ENCODE measurements around the gene NUPR1.
"Not testable (repeated sequence)": the region's sequence is repeated elsewhere in the genome, so short reads cannot be mapped to it uniquely, and the experiment has no call there.

The NUPR1 gene, protein sequence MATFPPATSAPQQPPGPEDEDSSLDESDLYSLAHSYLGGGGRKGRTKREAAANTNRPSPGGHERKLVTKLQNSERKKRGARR

GRCh38 chr16:28538733-28539596 is at the start of gene NUPR1:
Gene NUPR1, minus strand, starts transcription at chr16:28538974. Its CDS starts 67 bp downstream, at chr16:28538907.
- DNase-seq: no peak

DNA sequence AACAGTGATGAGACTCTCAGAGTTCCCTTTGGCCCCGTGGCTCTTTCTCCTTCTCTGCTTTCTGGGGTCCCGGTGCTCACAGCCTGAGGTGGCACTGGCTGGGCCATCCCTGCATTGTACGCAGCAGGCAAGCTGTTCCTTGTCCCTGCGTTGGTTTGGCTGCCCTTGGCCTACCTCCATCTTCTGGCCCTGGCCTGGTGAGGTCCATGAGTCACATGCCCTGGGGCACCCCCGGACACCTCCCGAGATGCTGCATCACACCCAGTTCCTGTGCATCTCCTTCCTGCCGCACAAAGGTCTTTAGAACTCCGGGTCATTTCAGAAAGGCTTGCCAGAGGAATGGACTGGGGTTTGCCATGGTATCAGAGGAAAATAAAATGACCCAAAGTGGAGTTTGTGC is 48.6 kb upstream of the NUPR1 start:
- no peak for DNase-seq

DNA sequence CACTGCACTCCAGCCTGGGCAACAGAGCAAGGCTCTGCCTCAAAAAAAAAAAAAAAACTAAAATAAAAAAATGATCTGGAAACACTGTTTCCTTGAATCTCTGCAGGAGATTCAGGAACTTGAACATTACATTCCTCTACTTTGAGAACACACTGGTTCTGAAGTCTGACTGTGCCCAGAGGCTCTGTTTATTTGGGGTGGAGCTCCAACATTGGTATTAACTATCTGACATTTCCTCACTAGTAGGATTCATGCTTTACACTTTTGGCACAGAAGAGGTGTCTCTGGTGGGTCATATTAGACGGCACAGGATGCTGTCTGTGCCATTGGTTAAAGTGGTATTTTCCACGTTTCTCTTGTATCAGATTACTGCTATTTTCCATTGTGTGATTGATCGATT is 47.7 kb upstream of the NUPR1 start:
- DNase-seq: no peak

DNA sequence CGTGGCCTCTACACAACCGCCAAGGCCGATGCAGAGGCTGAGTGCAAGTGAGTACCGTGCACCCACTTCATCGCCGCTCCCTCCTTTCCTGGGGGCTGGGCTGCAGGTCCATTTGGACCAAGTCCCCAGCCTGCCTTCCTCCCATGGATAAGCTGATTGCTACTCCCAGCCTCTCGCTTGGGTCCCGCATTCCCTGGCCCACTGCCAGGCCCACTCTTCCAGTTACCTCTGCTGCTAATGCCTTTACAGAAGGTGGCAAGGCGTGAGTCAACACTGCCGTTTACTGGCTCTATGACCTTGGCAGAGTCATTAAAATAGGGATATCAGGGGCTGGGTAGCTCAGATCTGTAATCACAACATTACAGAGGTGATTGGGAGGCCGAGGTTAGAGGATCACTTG is 46.9 kb upstream of the NUPR1 start:
- DNase-seq: no peak

GRCh38 chr16:28580726-28581315 is 42.0 kb upstream of the NUPR1 start:
- no peak for DNase-seq

GRCh38 chr16:28575446-28576109 is 36.8 kb upstream of the NUPR1 start:
- DNase-seq: no peak

DNA sequence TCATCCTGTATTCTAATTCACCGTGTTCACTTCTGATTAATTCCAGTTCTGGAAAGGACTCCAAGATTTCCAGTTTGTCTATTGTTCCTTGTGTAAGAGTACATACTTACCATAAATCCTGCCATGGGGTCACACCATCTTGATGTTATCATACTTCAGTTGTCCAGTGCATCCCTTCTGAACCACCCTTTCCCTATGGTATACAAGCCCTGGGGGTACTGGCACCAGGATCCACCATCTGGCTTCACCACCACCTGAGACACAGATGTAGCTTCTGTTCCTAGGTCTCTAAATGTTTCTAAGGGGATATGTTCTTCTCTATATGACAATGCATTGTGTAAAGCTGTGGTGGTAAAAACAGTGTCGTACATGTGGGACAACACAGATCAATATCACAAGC is 36.2 kb upstream of the NUPR1 start:
- DNase-seq: no peak

- DNase-seq: no peak
Observed at GRCh38 chr16:28573738-28574718, 35.3 kb upstream of the NUPR1 start.

- DNase-seq: no peak
Observed at GRCh38 chr16:28572696-28573510, 34.1 kb upstream of the NUPR1 start.

GRCh38 chr16:28569968-28570752 is 31.4 kb upstream of the NUPR1 start:
- DNase-seq: no peak

DNA sequence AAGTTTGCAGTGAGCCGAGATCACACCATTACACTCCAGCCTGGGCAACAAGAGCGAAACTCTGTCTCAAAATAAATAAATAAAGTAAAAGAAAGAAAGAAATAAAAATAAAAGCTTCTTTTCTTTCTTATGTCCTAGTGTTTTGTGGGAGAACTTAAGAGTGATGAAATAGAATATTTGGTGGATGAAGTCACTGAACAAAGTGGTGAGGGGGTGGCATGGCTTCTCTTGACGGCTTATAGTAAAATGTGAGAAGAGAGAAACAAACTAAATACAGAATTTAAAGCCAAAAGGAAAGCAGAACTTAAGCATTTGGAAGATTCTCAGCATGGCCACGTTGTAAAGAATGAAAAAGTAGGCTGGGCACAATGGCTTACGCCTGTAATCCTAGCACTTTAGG is 30.2 kb upstream of the NUPR1 start:
- no peak for DNase-seq

- DNase-seq: no peak
Observed at GRCh38 chr16:28567292-28567691, 28.5 kb upstream of the NUPR1 start.

DNA sequence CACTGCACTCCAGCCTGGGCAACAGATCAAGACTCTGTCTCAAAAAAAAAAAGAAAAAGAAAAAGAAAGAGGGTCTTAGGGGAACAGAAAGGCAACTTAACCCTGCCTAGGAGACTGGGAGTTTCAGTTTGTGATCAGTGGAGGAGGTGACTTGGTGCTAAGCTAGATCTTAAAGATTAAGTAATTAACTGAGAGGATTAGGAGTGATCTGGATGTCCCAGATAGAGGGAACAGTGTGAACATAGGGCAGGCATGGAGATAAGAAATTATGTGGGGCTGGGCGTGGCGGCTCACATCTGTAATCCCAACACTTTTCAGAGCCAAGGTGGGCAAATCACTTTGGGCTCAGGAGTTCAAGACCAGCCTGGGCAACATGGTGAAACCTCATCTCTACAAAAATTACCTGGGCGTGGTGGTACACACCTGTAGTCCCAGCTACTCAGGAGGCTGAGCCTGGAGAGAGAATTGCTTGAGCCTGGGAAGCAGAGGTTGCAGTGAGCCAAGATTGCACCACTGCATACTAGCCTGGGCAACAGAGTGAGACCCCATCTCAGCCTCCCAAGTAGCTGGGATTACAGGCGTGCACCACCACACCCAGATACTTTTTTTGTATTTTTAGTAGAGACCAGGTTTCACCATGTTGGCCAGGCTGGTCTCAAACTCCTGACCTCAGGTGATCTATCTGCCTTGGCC is 27.6 kb upstream of the NUPR1 start:
- DNase-seq: not testable (repeated sequence)

- no peak for DNase-seq
Observed at GRCh38 chr16:28563218-28563617, 24.4 kb upstream of the NUPR1 start.

GRCh38 chr16:28562199-28562598 is 23.4 kb upstream of the NUPR1 start:
- no peak for DNase-seq

GRCh38 chr16:28561557-28562187 is 22.9 kb upstream of the NUPR1 start:
- DNase-seq: no peak

- DNase-seq: no peak
Observed at GRCh38 chr16:28558456-28558855, 19.7 kb upstream of the NUPR1 start.

- no peak for DNase-seq
Observed at GRCh38 chr16:28556914-28557320, 18.1 kb upstream of the NUPR1 start.

- no peak for DNase-seq
Observed at GRCh38 chr16:28555561-28555960, 16.8 kb upstream of the NUPR1 start.
